Smooth muscle cell (in vitro differentiated cells): ENCODE data around the gene SLC15A3. TPM values are rescaled to one million over a fixed set of nuclear protein-coding genes. Genes with fewer than 3 reads are reported as not detected.
"Not testable (repeated sequence)": the region's sequence is repeated elsewhere in the genome, so short reads cannot be mapped to it uniquely, and the experiment has no call there.

Experiments used
- DNase-seq: peaks from one replicate; lab custom pipeline; 2025; ENCODE audit not compliant: unreplicated experiment; lab: John Stamatoyannopoulos, UW
- H2AFZ ChIP-seq: fragments of 200-600 bp; sonication (generic); 2 replicates; pipeline ENCODE4 v1.6.0; 2016; ENCODE audit warnings: antibody characterized with exemption, low read depth, mild to moderate bottlenecking
- H3F3A ChIP-seq: fragments of 200-600 bp; sonication (generic); 2 replicates; pipeline ENCODE4 v1.6.0; 2017; ENCODE audit warnings: antibody characterized with exemption, low read depth
- H3K27ac ChIP-seq: fragments of 200-600 bp; sonication (generic); 2 replicates; pipeline ENCODE4 v1.5.1; 2016; ENCODE audit warnings: low read depth, mild to moderate bottlenecking
- H3K27me3 ChIP-seq: fragments of 200-600 bp; sonication (generic); 2 replicates; pipeline ENCODE4 v1.6.1; 2016; ENCODE audit warnings: low read depth, mild to moderate bottlenecking
- H3K36me3 ChIP-seq: fragments of 200-600 bp; sonication (generic); 2 replicates; pipeline ENCODE4 v1.5.1; 2016; ENCODE audit warnings: low read depth
- H3K4me1 ChIP-seq: fragments of 200-600 bp; sonication (generic); 2 replicates; pipeline ENCODE4 v1.5.1; 2016; ENCODE audit warnings: low read depth
- H3K4me2 ChIP-seq: fragments of 200-600 bp; sonication (generic); 2 replicates; pipeline ENCODE4 v1.6.0; 2016; ENCODE audit warnings: mild to moderate bottlenecking
- H3K4me3 ChIP-seq: fragments of 200-600 bp; sonication (generic); 2 replicates; pipeline ENCODE4 v1.5.1; 2016; ENCODE audit warnings: mild to moderate bottlenecking
- H3K79me2 ChIP-seq: fragments of 200-600 bp; sonication (generic); 2 replicates; pipeline ENCODE4 v1.6.0; 2016; ENCODE audit warnings: low read depth, mild to moderate bottlenecking
- H3K9ac ChIP-seq: fragments of 200-600 bp; sonication (generic); 2 replicates; pipeline ENCODE4 v1.6.0; 2016; ENCODE audit warnings: low read depth
- H3K9me3 ChIP-seq: fragments of 200-600 bp; sonication (generic); replicated peaks from 2 replicates; pipeline ENCODE4 v1.5.1; 2016; ENCODE audit warnings: low read depth
- H4K20me1 ChIP-seq: fragments of 200-600 bp; sonication (generic); 2 replicates; pipeline ENCODE4 v1.6.0; 2016; ENCODE audit warnings: low read depth
- WGBS: methylation state at CpG from one replicate; pipeline ENCODE4 v1.1.7; 2016; ENCODE audit warnings: low lambda C conversion rate; 5-methylcytosine and 5-hydroxymethylcytosine counted together
- polyA plus RNA-seq: library from polyadenylated mRNA; unstranded; fragments of >200 nt; fragmentation: Nextera tagmentation; extraction: Ambion mirVana; gene quantifications from 2 replicates; pipeline ENCODE4 v1.2.1, GENCODE V29; 2016
- total RNA-seq: library from RNA; depleted of rRNA; stranded (reverse); fragments of >200 nt; gene quantifications from 2 replicates; pipeline ENCODE4 v1.2.3, GENCODE V29; 2014
- TF ChIP-seq, protein P1 (sequence below): fragments of 200-600 bp; sonication (generic); IDR thresholded peaks from 2 replicates; pipeline ENCODE4 v1.5.1; 2017; ENCODE audit warnings: borderline replicate concordance, mild to moderate bottlenecking, antibody characterized with exemption; ENCODE audit not compliant: insufficient read depth, poor library complexity, severe bottlenecking

SLC15A3 gene
- total and polyA plus RNA-seq, 2 experiments from 2014 or later, result 0.27 to 0.33 TPM

DNA sequence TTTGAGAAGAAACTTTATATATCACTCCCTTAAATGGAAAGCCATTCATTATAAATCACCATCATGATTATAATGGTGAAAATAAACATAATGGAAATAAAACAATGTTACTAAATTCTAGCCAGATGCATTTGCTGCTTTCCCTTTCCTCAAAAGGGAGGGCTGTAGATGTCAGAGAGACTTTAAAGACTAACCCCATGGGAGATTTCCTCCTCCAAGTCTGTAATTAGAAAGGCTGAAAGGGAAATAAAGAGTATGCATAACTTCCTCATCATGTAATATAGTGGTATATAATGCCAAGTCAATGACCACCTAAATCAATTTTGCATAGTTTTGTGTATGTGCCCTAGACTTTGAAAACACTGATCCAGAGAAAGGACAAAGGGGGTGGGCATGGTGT is 25.9 kb upstream of the SLC15A3 start:
- no peak overlapping the region for H3K4me2 ChIP-seq
- no peak overlapping the region for H3K4me3 ChIP-seq
- no peaks in the 10 kb centered on the region for H3K36me3 ChIP-seq
- TF ChIP-seq, protein P1, sequence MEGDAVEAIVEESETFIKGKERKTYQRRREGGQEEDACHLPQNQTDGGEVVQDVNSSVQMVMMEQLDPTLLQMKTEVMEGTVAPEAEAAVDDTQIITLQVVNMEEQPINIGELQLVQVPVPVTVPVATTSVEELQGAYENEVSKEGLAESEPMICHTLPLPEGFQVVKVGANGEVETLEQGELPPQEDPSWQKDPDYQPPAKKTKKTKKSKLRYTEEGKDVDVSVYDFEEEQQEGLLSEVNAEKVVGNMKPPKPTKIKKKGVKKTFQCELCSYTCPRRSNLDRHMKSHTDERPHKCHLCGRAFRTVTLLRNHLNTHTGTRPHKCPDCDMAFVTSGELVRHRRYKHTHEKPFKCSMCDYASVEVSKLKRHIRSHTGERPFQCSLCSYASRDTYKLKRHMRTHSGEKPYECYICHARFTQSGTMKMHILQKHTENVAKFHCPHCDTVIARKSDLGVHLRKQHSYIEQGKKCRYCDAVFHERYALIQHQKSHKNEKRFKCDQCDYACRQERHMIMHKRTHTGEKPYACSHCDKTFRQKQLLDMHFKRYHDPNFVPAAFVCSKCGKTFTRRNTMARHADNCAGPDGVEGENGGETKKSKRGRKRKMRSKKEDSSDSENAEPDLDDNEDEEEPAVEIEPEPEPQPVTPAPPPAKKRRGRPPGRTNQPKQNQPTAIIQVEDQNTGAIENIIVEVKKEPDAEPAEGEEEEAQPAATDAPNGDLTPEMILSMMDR, result no peak
- H3K9ac ChIP-seq, result no peak overlapping the region
- H3K27ac ChIP-seq, result no peak overlapping the region
- no peaks in the 10 kb centered on the region for H3K9me3 ChIP-seq
- peaks cover 2% of the 10 kb centered on the region for H3K27me3 ChIP-seq
- H4K20me1 ChIP-seq, result no peaks in the 10 kb centered on the region
- no peaks in the 10 kb centered on the region for H3K79me2 ChIP-seq
- DNase-seq, result no peak
- no peaks in the 10 kb centered on the region for H3K4me1 ChIP-seq
- no peaks in the 10 kb centered on the region for H3F3A ChIP-seq
- no peak overlapping the region for H2AFZ ChIP-seq

GRCh38 chr11:60977224-60977623 is 25.2 kb upstream of the SLC15A3 start:
- no peak overlapping the region for H3K27ac ChIP-seq
- H3K4me3 ChIP-seq, result no peak overlapping the region
- no peaks in the 10 kb centered on the region for H3K79me2 ChIP-seq
- no peak overlapping the region for H2AFZ ChIP-seq
- TF ChIP-seq, protein P1, result no peak
- no peak overlapping the region for H3K4me2 ChIP-seq
- no peaks in the 10 kb centered on the region for H4K20me1 ChIP-seq
- H3K36me3 ChIP-seq, result no peaks in the 10 kb centered on the region
- no peak overlapping the region for H3K9ac ChIP-seq
- no peaks in the 10 kb centered on the region for H3K4me1 ChIP-seq
- no peak for DNase-seq
- H3K9me3 ChIP-seq, result no peaks in the 10 kb centered on the region
- H3F3A ChIP-seq, result no peaks in the 10 kb centered on the region
- WGBS, result 92% methylated on average over 4 of the region's 4 CpGs
- peaks cover 2% of the 10 kb centered on the region for H3K27me3 ChIP-seq

GRCh38 chr11:60974726-60975125 is 22.8 kb upstream of the SLC15A3 start:
- H3K79me2 ChIP-seq, result no peaks in the 10 kb centered on the region
- H3K9ac ChIP-seq, result no peak overlapping the region
- peaks cover 2% of the 10 kb centered on the region for H3K27me3 ChIP-seq
- H3K4me1 ChIP-seq, result no peaks in the 10 kb centered on the region
- H3K9me3 ChIP-seq, result no peaks in the 10 kb centered on the region
- 95% methylated on average over 6 of the region's 6 CpGs for WGBS
- no peak overlapping the region for H3K4me2 ChIP-seq
- no peaks in the 10 kb centered on the region for H4K20me1 ChIP-seq
- H3K36me3 ChIP-seq, result no peaks in the 10 kb centered on the region
- no peak for DNase-seq
- TF ChIP-seq, protein P1, result no peak
- H3F3A ChIP-seq, result no peaks in the 10 kb centered on the region
- no peak overlapping the region for H3K4me3 ChIP-seq
- H3K27ac ChIP-seq, result no peak overlapping the region
- no peak overlapping the region for H2AFZ ChIP-seq

DNA sequence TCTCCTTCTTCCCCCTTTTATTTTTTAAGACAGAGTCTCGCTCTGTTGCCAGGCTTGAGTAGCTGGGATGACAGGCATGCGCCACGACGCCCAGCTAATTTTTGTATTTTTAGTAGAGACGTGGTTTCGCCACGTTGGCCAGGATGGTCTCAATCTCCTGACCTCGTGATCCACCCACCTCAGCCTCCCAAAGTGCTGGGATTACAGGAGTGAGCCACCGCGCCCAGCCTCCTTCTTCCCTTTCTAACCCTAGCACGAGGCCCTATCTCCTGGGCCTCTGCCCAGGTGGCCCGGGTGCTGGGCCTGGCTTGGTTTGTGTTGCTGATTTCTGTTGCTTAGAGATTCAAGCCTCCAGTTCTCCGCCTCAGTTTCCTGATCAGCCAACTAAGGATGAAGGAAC is 22.3 kb upstream of the SLC15A3 start:
- not testable (repeated sequence) for H3K4me3 ChIP-seq, H4K20me1 ChIP-seq, H3K4me2 ChIP-seq, H3F3A ChIP-seq, H3K79me2 ChIP-seq, DNase-seq, H2AFZ ChIP-seq, H3K27me3 ChIP-seq, H3K9ac ChIP-seq, H3K4me1 ChIP-seq, H3K36me3 ChIP-seq, H3K9me3 ChIP-seq, H3K27ac ChIP-seq
- 94% methylated on average over 13 of the region's 13 CpGs for WGBS
